ENCODE measurements around the gene NDOR1.

Gene NDOR1

GRCh38 chr9:137205126-137206069 lies at the start of gene NDOR1, which contains the start of gene TMEM203:
NDOR1 (plus strand) TSS chr9:137205700; CDS start chr9:137205778, 78 bp downstream.
TMEM203 (minus strand) TSS chr9:137205648; CDS start chr9:137205414, 234 bp downstream.
- peak; percentile 94 for DNase-seq

- DNase-seq = peak; percentile 66
Measured at GRCh38 chr9:137156567-137157375, 48.7 kb upstream of the NDOR1 start.

DNA sequence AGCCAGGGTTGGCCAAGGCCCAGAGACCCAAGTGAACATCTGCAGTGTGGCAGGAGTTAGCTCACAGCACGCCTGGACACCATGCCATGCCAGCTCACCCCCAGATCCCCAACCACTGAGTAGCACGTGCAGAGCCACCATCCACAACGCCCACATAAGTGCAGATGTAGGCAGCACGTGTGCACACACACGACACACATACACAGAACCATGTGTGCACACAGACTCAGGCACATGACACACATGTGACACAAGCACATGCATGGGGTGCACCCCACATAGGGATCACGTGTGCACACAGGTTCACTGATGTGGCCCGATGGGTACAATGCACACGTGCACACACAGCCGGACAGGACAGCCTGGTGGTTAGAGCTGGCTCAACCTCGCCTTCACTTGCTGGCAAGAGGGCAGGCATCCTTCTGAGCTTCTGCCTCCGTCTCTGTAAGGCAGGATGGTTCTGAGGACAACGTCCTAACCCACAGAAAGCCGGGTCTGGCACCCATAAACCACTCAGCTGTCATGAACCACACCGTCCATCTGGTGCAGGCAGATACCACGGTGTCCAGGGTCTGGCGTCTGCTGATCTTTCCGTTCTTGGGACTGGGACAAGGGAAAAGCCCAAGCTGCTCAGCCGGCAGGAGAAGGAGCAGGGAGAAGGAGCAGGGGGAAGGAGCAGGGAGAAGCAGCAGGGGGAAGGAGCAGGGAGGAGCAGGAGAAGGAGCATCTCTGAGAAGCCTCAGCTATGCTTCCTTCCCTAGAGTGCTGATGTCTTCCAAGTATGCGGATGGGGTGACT lies 47.7 kb upstream of the NDOR1 start:
- DNase-seq = no peak

GRCh38 chr9:137158625-137159024 lies 46.9 kb upstream of the NDOR1 start:
- DNase-seq = no peak

DNA sequence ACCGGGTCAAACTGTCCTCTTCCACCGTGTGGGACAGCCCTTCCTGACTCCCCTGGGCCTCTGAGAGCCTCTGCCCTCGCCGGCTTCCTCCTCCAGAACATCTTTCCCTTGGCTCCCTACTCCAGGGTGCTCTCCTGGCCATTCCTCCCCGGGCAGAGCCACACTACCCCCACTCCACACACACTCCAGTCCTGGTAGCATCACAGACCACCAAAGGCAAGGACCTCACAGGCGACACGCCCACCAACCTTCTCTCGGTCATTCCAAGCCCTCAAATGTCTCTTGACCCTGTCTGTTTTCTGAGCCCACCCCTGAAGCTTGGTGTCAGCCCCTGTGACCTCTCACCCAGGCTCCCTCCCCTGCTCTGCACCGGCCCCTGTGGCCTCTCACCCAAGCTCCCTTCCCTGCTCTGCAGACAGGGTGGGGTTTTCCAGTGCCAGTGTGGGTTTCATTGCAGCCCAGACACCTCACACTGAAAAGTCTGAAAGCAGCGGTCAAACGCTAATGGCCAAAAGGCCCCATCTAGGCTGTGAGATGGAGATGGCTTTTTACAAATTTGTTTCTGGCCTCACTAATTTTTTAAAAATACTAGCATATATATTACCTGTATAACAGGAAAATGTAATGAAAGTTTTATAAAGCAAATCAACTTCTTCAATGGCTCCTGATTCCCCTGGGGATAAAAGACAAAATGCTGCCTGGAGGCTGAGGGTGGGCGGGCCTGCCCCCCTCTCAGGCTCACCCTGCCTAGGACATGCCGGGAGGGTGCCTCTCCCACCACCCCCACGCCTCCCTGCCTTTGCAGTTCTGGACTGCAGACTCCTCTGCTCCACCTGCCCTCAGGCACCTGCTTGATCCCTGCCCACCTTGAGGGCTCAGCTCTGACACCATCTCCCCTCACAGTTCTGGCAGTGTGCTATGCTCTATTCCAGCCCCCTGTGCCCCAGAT lies 46.1 kb upstream of the NDOR1 start:
- DNase-seq = no peak

DNA sequence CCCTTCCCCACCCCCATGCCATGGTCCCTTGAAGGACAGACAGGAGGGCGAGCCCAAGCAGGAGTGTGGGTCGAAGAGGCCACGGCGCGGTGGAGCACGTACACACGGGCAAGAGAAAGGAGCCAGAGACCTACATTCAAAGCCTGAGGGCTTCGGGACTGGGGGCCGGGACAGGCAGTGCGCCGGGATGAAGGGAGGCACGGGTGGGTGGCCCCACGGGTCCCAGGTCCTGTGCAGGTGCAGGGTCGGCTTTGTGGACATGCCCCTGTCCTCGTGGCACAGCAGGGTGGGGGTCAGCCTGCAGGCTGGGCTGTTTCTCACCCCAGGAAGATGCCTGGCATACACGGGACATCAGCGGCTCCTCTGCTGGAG lies 45.5 kb upstream of the NDOR1 start:
- DNase-seq = no peak

- DNase-seq = no peak
Measured at GRCh38 chr9:137160716-137161557, 44.6 kb upstream of the NDOR1 start.

- no peak for DNase-seq
Measured at GRCh38 chr9:137161558-137162486, 43.7 kb upstream of the NDOR1 start.

DNA sequence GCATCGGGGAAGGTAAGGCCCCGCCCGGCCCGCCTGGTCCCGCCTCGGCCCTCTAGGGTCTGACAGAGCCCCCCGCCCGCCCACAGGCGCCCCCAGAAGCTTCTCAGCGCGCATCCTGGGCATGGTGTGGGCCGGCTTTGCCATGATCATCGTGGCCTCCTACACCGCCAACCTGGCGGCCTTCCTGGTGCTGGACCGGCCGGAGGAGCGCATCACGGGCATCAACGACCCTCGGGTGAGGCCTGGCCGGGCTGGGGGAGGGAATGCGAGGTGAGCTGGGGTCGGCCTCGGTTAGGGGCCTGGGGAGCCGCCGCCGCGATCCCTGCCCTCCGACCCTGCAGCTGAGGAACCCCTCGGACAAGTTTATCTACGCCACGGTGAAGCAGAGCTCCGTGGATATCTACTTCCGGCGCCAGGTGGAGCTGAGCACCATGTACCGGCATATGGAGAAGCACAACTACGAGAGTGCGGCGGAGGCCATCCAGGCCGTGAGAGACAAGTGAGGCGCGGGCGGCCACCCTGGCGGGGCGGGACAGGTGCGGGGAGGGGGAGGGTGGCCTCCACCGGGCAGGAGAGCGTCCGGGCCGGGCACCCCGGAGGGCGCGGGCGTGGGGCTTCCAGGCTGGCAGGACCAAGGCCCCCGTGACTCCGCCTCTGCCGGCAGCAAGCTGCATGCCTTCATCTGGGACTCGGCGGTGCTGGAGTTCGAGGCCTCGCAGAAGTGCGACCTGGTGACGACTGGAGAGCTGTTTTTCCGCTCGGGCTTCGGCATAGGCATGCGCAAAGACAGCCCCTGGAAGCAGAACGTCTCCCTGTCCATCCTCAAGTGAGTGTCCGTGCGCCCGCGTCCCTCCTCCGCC lies 42.8 kb upstream of the NDOR1 start:
- no peak for DNase-seq

DNA sequence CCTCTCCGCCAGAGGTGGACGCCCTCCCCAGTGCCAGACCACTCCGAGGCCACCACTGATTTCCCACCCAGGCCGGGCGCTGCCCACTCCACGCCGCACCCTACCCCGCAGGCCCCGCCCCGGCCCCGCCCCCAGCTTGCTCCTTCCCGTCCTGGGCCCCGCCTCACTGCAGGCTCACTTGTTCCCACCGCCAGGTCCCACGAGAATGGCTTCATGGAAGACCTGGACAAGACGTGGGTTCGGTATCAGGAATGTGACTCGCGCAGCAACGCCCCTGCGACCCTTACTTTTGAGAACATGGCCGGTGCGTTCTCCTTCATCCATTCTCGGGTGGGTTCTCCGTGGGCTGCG lies 42.2 kb upstream of the NDOR1 start:
- no peak for DNase-seq

DNA sequence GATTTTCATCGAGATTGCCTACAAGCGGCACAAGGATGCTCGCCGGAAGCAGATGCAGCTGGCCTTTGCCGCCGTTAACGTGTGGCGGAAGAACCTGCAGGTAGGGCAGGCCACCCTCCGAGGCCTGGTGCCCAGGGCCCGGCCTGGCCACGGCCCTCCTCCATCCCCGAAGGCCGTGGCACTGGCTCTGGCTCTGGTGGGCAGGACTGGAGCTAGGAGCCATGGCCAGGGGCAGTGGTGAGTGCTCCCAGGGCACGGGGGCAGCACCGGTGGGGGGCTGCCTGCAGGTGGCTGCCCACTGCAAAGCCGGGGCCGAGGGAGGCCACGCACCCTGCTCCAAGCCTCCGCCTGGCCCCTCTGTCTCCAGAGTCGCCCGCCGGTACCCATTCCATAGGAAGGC lies 41.7 kb upstream of the NDOR1 start:
- DNase-seq = no peak

- DNase-seq = no peak
Measured at GRCh38 chr9:137164370-137165249, 40.9 kb upstream of the NDOR1 start.

GRCh38 chr9:137165250-137165836 lies 40.2 kb upstream of the NDOR1 start:
- no peak for DNase-seq

- DNase-seq = no peak
Measured at GRCh38 chr9:137166380-137167229, 38.9 kb upstream of the NDOR1 start.

DNA sequence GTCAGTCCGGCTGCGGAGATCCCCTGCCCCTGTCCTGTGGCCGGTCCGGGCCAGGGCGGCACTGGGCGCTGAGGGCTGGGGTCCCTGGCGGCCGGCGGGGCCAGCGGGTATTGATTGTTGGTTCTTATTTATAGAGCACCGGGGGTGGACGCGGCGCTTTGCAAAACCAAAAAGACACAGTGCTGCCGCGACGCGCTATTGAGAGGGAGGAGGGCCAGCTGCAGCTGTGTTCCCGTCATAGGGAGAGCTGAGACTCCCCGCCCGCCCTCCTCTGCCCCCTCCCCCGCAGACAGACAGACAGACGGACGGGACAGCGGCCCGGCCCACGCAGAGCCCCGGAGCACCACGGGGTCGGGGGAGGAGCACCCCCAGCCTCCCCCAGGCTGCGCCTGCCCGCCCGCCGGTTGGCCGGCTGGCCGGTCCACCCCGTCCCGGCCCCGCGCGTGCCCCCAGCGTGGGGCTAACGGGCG lies 38.2 kb upstream of the NDOR1 start:
- DNase-seq = no peak

All from activated CD8-positive, alpha-beta memory T cell treated with anti-CD3 and anti-CD28 coated beads, Interleukin-2, amount 50 U/mL, for 4 hours (primary cell).